Measurements from ENCODE around the gene HEBP2.
A peak's percentile ranks its signal among the peaks of the same experiment; 100 is the strongest.
"Not testable (repeated sequence)": the region's sequence is repeated elsewhere in the genome, so short reads cannot be mapped to it uniquely, and the experiment has no call there.

The HEBP2 gene, protein sequence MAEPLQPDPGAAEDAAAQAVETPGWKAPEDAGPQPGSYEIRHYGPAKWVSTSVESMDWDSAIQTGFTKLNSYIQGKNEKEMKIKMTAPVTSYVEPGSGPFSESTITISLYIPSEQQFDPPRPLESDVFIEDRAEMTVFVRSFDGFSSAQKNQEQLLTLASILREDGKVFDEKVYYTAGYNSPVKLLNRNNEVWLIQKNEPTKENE

DNA sequence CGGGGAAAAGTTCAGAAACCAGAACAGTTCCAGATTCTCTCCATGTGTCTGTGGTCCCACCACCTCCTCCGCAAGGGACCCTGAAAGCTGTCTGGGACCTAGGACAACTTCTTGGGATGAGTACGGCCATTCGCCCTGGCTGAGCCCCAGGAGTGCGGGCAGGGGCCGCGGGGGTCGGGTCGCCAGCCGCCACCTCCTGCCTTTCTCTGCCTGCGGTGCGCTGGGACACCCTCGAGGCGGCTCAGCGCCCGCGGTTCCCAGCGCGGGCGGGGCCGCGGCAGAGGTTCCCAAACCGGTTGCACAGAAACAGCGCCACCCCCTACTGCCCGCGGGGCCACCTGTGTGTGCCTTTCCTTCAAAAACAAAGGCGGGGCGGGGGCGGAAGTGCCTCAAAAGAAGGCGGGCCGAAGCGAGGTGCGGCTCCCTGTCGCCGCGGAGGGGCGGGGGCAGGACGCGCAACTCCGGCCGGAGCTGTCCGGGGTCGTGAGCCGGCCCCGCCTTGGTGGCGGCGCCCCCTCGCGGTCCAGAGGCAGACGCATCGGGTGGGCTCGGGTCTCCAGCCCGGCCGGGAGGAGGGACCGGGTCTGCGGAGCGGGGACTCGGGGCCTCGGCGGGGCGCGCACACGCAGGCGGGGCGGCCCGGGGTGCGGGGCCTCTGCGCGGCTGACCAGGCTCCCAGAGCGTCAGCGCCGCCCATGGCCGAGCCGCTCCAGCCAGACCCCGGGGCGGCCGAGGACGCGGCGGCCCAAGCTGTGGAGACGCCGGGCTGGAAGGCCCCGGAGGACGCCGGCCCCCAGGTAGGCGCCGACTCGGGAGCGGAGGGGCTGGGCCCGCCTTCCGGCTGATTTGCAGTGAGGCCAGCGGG, at the start of gene HEBP2:
Gene HEBP2 (plus strand): TSS at position 423 of the 865 bp plus-strand sequence. CDS start 273 bp downstream, at position 696.
- peak within 1 kb of the TSS; percentile 79 for H3K4me3 ChIP-seq (ENCODE audit: low read length)
- no peaks in the 10 kb centered on the region for H3K27me3 ChIP-seq (ENCODE audit: control insufficient read depth, insufficient read depth, low read length)
- no peaks in the 10 kb centered on the region for H3K4me1 ChIP-seq (ENCODE audit: control insufficient read depth, insufficient read depth, low read length)

DNA sequence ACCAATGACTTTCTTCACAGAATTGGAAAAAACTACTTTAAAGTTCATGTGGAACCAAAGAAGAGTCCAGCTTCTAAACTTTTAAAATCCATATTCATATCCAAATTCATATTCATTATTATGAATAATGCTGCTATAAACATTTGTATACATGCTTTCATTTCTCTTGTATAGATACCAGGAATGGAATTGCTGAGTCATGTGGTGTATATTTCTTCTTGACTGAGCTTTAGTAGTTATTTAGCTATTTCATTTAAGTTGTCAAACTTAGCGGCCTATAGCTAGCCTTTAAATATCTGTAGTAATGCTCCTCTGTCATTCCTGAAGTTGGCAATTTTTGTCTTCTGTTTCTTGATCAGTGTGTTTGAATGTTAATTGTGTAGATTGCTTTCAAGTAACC, 46.1 kb upstream of the HEBP2 start:
- Histone ChIP-seq H3K4me1 (ENCODE audit: control insufficient read depth, insufficient read depth, low read length) (no peaks in the 10 kb centered on the region), H3K36me3 (ENCODE audit: control insufficient read depth, insufficient read depth, low read length) (no peaks in the 10 kb centered on the region), H3K4me3 (ENCODE audit: low read length) (no peak overlapping the region), H3K27me3 (ENCODE audit: control insufficient read depth, insufficient read depth, low read length) (no peaks in the 10 kb centered on the region), H3K27ac (ENCODE audit: low read depth, low read length) (no peak overlapping the region), H3K9ac (ENCODE audit: low read length) (no peak overlapping the region)

More for the DNA sequence above, at the start of gene HEBP2:
- Histone ChIP-seq H3K36me3 (ENCODE audit: control insufficient read depth, insufficient read depth, low read length) (peaks cover 7% of the 10 kb centered on the region), H3K9ac (ENCODE audit: low read length) (peak within 1 kb of the TSS; percentile 80), H3K27ac (ENCODE audit: low read depth, low read length) (peak within 1 kb of the TSS; percentile 88)

DNA sequence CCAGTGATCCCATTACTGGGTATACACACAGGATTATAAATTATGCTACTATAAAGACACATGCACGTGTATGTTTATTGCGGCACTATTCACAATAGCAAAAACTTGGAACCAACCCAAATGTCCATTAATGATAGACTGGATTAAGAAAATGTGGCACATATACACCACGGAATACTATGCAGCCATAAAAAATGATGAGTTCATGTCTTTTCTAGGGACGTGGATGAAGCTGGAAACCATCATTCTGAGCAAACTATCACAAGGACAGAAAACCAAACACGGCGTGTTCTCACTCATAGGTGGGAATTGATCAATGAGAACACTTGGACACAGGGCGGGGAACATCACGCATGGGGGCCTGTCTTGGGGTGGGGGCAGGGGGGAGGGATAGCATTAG, 35.3 kb upstream of the HEBP2 start:
- not testable (repeated sequence) for H3K36me3 ChIP-seq (ENCODE audit: control insufficient read depth, insufficient read depth, low read length); H3K4me1 ChIP-seq (ENCODE audit: control insufficient read depth, insufficient read depth, low read length); H3K27ac ChIP-seq (ENCODE audit: low read depth, low read length); H3K4me3 ChIP-seq (ENCODE audit: low read length); H3K27me3 ChIP-seq (ENCODE audit: control insufficient read depth, insufficient read depth, low read length); H3K9ac ChIP-seq (ENCODE audit: low read length)

DNA sequence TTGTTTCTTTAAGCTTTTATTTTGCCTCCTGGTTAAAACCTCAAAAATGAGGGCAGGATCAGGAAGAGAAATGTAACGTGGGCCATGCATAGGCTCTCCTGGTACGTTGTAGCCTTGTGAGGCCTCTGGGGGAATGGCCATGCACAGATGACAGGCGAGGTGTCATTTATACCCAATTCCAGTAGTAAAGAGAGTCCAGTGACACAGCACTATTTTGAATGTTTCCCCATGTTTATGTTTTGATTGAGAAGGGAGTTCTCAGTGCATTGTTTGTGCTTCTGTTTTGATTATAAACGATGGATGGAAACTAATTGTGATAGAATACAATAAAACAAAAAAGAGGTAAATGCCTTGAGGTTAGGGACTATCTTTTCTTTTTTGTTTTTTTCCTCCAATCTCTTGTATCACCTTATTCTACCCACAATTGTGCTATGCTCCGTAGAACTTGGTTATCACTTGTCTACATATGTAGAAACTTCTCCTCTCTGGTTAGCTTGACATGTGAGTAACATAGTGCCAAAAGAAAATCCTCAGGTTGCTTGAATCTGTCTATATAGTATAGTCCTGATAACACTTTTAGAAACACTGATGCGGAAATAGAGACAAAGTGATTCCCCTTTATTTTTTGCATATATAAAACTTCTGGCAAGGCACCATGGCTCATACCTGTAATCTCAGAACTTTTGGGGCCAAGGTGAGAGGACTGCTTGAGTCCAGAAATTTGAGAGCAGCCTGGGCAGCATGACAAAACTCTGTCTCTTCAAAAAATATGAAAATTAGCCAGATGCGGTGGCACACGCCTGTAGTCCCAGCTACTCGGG, 33.2 kb upstream of the HEBP2 start:
- H3K4me1 ChIP-seq (ENCODE audit: control insufficient read depth, insufficient read depth, low read length), result no peaks in the 10 kb centered on the region
- H3K36me3 ChIP-seq (ENCODE audit: control insufficient read depth, insufficient read depth, low read length), result no peaks in the 10 kb centered on the region
- no peak overlapping the region for H3K4me3 ChIP-seq (ENCODE audit: low read length)
- no peaks in the 10 kb centered on the region for H3K27me3 ChIP-seq (ENCODE audit: control insufficient read depth, insufficient read depth, low read length)
- no peak overlapping the region for H3K27ac ChIP-seq (ENCODE audit: low read depth, low read length)
- no peak overlapping the region for H3K9ac ChIP-seq (ENCODE audit: low read length)

DNA sequence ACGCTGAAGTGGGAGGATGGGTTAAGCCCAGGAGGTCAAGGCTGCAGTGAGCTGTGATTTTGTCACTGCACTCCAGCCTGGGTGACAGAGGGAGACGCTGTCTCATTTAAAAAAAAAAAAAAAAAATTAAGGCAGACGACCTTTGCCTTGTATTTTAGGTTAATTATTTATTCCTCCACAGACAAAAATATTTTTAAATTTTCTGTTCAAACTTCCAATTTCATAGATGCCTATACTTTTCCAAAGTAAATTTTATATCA, 32.6 kb upstream of the HEBP2 start:
- Histone ChIP-seq H3K4me3 (ENCODE audit: low read length) (no peak overlapping the region), H3K36me3 (ENCODE audit: control insufficient read depth, insufficient read depth, low read length) (no peaks in the 10 kb centered on the region), H3K9ac (ENCODE audit: low read length) (no peak overlapping the region), H3K27me3 (ENCODE audit: control insufficient read depth, insufficient read depth, low read length) (no peaks in the 10 kb centered on the region), H3K4me1 (ENCODE audit: control insufficient read depth, insufficient read depth, low read length) (no peaks in the 10 kb centered on the region), H3K27ac (ENCODE audit: low read depth, low read length) (no peak overlapping the region)

DNA sequence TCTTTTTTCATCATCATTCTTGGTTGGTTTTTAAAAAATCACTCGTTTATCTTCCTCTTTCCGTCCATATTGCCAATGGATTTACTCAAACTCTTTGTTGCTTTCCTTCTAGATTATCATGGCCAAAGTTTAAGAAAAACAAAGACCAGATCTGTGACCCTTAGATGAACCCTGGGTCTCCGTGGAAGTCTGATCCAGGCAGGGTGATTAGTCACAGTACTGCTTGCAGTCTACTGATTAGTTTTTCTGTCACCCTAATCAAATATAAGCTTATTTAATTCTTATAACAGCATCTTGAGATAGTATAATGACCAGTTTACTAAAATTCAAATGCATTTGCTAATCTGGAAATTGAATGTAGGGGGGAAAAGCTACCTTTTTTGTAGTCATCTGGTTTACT, 32.3 kb upstream of the HEBP2 start:
- no peak overlapping the region for H3K9ac ChIP-seq (ENCODE audit: low read length)
- no peak overlapping the region for H3K27ac ChIP-seq (ENCODE audit: low read depth, low read length)
- H3K4me1 ChIP-seq (ENCODE audit: control insufficient read depth, insufficient read depth, low read length), result no peaks in the 10 kb centered on the region
- no peaks in the 10 kb centered on the region for H3K36me3 ChIP-seq (ENCODE audit: control insufficient read depth, insufficient read depth, low read length)
- no peaks in the 10 kb centered on the region for H3K27me3 ChIP-seq (ENCODE audit: control insufficient read depth, insufficient read depth, low read length)
- H3K4me3 ChIP-seq (ENCODE audit: low read length), result no peak overlapping the region

DNA sequence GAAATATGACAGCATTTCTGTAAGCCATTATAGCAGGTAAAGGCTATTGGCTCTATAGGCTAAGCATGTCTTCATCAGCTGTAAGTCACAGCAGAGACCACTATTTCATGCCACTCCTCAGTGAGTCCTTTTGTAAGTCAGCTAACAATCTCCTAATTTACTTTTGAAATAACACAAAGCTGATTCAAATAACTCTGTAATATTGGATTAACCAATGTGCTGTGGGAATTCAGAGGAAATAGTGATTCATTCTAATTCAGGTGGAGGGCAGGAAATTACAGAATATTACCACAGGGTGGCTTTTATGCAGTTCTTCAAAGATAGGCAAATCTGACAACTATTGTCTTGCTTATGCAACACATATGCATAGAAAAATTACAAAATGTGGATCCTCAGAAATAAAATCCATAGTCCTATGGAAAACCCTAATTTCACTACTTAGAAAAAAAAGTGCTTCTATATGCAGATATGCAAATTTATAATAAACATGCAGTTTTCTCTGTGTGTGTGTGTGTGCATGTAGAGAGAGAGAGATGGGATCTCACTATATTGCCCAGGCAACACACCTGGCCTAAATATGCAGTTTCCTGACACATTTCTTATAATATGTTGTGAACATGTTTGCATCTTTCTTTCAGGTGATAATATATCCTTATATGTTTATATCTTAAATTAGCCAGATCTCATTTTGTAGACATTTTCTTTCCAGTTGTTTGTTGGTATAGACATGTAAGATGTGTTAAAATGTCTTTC, 31.1 kb upstream of the HEBP2 start:
- Histone ChIP-seq H3K4me3 (ENCODE audit: low read length) (no peak overlapping the region), H3K4me1 (ENCODE audit: control insufficient read depth, insufficient read depth, low read length) (no peaks in the 10 kb centered on the region), H3K36me3 (ENCODE audit: control insufficient read depth, insufficient read depth, low read length) (no peaks in the 10 kb centered on the region), H3K27ac (ENCODE audit: low read depth, low read length) (no peak overlapping the region), H3K27me3 (ENCODE audit: control insufficient read depth, insufficient read depth, low read length) (no peaks in the 10 kb centered on the region), H3K9ac (ENCODE audit: low read length) (no peak overlapping the region)

DNA sequence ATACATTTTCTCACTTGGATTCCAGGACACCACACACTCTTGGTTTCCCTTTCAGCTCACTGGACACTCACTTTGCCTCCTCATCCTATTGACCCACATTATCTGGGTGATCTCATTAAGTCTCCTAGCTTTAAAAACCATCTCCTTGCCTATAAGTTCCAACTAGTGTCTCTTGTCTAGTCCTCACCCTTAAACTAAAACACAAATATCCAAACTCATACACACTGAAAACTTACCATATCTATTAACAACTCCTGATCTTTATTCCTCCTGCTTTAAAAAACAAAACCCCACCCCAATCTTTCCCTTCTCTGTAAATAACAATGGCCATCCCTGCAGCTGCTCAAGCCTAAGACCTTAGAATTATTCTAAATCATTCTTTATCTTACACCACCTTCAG, 29.8 kb upstream of the HEBP2 start:
- Histone ChIP-seq H3K9ac (ENCODE audit: low read length) (no peak overlapping the region), H3K4me1 (ENCODE audit: control insufficient read depth, insufficient read depth, low read length) (no peaks in the 10 kb centered on the region), H3K27me3 (ENCODE audit: control insufficient read depth, insufficient read depth, low read length) (no peaks in the 10 kb centered on the region), H3K27ac (ENCODE audit: low read depth, low read length) (no peak overlapping the region), H3K36me3 (ENCODE audit: control insufficient read depth, insufficient read depth, low read length) (no peaks in the 10 kb centered on the region), H3K4me3 (ENCODE audit: low read length) (no peak overlapping the region)

DNA sequence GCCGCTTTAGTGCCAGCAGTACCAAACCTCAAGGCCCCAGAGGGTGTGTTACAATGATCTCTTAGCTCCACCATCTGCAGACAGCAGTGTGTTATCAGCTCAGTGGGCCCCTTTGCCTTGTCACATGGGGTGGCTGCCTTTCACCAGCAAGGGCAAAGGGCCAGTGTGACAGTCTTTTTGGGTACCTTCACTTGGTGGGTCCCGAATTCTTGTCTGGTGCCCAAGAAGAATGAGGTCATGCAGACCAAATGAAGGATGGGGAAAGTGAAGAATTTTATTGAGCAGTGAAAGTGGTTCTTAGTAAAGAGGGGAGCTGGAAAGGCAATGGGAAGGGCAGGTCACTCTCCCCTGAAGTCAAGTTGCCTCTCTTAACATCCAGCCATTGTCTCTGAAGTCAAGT, 29.2 kb upstream of the HEBP2 start:
- Histone ChIP-seq H3K4me3 (ENCODE audit: low read length) (no peak overlapping the region), H3K27ac (ENCODE audit: low read depth, low read length) (no peak overlapping the region), H3K9ac (ENCODE audit: low read length) (no peak overlapping the region), H3K4me1 (ENCODE audit: control insufficient read depth, insufficient read depth, low read length) (no peaks in the 10 kb centered on the region), H3K27me3 (ENCODE audit: control insufficient read depth, insufficient read depth, low read length) (no peaks in the 10 kb centered on the region), H3K36me3 (ENCODE audit: control insufficient read depth, insufficient read depth, low read length) (no peaks in the 10 kb centered on the region)

DNA sequence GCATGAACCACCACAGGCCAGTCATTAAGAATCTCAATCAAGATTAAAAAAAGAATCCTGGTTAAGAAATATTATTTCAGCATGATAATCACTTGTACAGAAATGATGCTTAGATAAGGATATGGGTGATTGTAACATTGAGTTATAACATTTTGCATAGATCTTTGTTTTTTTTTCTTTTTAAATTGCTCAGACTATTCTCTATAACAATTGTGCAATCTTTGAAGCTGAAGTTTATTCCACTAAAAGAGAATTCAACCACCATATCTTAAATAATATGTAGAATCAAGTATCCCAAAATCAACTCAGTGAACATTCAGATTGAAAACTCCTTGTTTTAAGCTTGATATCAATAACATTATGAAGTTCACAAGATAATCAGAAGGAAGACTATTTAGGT, 27.0 kb upstream of the HEBP2 start:
- Histone ChIP-seq H3K9ac (ENCODE audit: low read length) (no peak overlapping the region), H3K4me1 (ENCODE audit: control insufficient read depth, insufficient read depth, low read length) (no peaks in the 10 kb centered on the region), H3K27me3 (ENCODE audit: control insufficient read depth, insufficient read depth, low read length) (no peaks in the 10 kb centered on the region), H3K27ac (ENCODE audit: low read depth, low read length) (no peak overlapping the region), H3K36me3 (ENCODE audit: control insufficient read depth, insufficient read depth, low read length) (no peaks in the 10 kb centered on the region), H3K4me3 (ENCODE audit: low read length) (no peak overlapping the region)

DNA sequence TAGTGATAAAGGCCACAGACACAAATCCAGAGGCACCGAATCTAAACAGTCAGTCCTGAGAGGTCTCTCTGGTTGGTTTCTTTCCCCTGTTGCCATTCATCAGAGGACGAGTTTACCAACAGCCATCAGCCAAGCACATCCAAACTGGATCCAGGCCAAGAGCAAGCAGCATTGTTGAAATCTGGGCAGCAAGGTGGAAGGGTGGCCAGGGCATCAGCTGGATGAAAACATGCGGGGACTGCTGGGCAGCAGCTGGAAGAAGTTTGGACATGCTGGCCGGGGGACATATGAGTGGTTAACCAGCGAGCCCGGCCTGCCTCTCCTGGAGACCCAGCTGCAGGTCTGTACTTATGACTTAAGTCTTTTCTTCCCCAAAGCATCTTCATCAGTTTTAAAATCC, 26.2 kb upstream of the HEBP2 start, which contains the start of gene SMIM28:
Gene SMIM28 (plus strand): TSS at position 62 of the 400 bp plus-strand sequence. CDS start 168 bp downstream, at position 230.
- no peaks in the 10 kb centered on the region for H3K4me1 ChIP-seq (ENCODE audit: control insufficient read depth, insufficient read depth, low read length)
- H3K27ac ChIP-seq (ENCODE audit: low read depth, low read length), result no peak within 1 kb of the TSS
- H3K36me3 ChIP-seq (ENCODE audit: control insufficient read depth, insufficient read depth, low read length), result no peaks in the 10 kb centered on the region
- H3K4me3 ChIP-seq (ENCODE audit: low read length), result no peak within 1 kb of the TSS
- no peak within 1 kb of the TSS for H3K9ac ChIP-seq (ENCODE audit: low read length)
- no peaks in the 10 kb centered on the region for H3K27me3 ChIP-seq (ENCODE audit: control insufficient read depth, insufficient read depth, low read length)

DNA sequence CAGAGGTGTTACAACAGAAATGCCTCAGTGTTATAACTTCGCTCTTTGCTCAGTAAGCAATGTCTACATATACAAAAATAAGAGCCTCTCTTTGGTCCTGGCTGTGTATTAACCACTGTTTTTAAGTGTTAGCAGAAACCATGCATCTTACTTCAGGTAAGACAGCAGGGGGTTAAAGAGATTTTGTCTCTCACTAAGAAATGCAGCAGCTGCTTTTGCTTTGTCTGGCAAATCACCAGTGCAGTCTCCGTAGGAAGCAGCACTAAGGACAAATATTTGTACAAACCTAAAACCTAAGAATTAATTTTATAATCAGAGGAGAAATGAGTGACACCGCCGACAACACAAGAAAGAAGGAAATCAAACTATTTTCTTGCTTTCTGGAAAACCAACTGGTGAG, 25.6 kb upstream of the HEBP2 start:
- Histone ChIP-seq H3K4me3 (ENCODE audit: low read length) (no peak overlapping the region), H3K4me1 (ENCODE audit: control insufficient read depth, insufficient read depth, low read length) (no peaks in the 10 kb centered on the region), H3K27ac (ENCODE audit: low read depth, low read length) (no peak overlapping the region), H3K36me3 (ENCODE audit: control insufficient read depth, insufficient read depth, low read length) (no peaks in the 10 kb centered on the region), H3K27me3 (ENCODE audit: control insufficient read depth, insufficient read depth, low read length) (no peaks in the 10 kb centered on the region), H3K9ac (ENCODE audit: low read length) (no peak overlapping the region)

Measured in rectal smooth muscle tissue (tissue), 1 donor.